GM23338 (cell line): Measurements from ENCODE around the gene DHRS7B. TPM values are rescaled to one million over a fixed set of nuclear protein-coding genes. Genes with fewer than 3 reads are reported as not detected.
A peak's percentile ranks its signal among the peaks of the same experiment; 100 is the strongest.

Source experiments
- ATAC-seq: fragments of 200-7000 bp; cut with Tn5 transposase; 3 replicates; pipeline ENCODE4 v1.9.1; 2020
- DNase-seq: peaks from one replicate; pipeline ENCODE4 v3.0.0-alpha.2; 2015; ENCODE audit warnings: low spot score
- H2AFZ ChIP-seq: fragments of 200-600 bp; sonication (generic); 2 replicates; pipeline ENCODE4 v1.8.0; 2016; ENCODE audit warnings: antibody characterized with exemption, mild to moderate bottlenecking, moderate library complexity
- H3F3A ChIP-seq: fragments of 200-600 bp; sonication (generic); replicated peaks from 2 replicates; pipeline ENCODE4 v1.8.0; 2017; ENCODE audit warnings: antibody characterized with exemption, mixed run types, low read depth
- H3K27ac ChIP-seq: fragments of 200-600 bp; sonication (generic); 2 replicates; pipeline ENCODE4 v1.6.1; 2016; ENCODE audit warnings: low read depth
- H3K27me3 ChIP-seq: fragments of 200-600 bp; sonication (generic); 2 replicates; pipeline ENCODE4 v1.8.0; 2016; ENCODE audit warnings: mild to moderate bottlenecking, mixed run types, moderate library complexity; ENCODE audit not compliant: insufficient read depth
- H3K36me3 ChIP-seq: fragments of 200-600 bp; sonication (generic); 2 replicates; pipeline ENCODE4 v1.8.0; 2016; ENCODE audit warnings: mild to moderate bottlenecking; ENCODE audit not compliant: insufficient read depth
- H3K4me1 ChIP-seq: fragments of 200-600 bp; sonication (generic); 2 replicates; pipeline ENCODE4 v1.8.0; 2016; ENCODE audit warnings: mild to moderate bottlenecking, moderate library complexity; ENCODE audit not compliant: insufficient read depth
- H3K4me2 ChIP-seq: fragments of 200-600 bp; sonication (generic); 2 replicates; pipeline ENCODE4 v1.7.1; 2017; ENCODE audit warnings: mixed run types
- H3K4me3 ChIP-seq: fragments of 200-600 bp; sonication (generic); 2 replicates; pipeline ENCODE4 v1.6.1; 2016; ENCODE audit warnings: mixed run types
- H3K79me2 ChIP-seq: fragments of 200-600 bp; sonication (generic); replicated peaks from 2 replicates; pipeline ENCODE4 v1.8.0; 2017; ENCODE audit warnings: mild to moderate bottlenecking; ENCODE audit not compliant: insufficient read depth
- H3K9me2 ChIP-seq: fragments of 200-600 bp; sonication (generic); 2 replicates; pipeline ENCODE4 v1.8.0; 2017; ENCODE audit not compliant: insufficient read depth
- H4K20me1 ChIP-seq: fragments of 200-600 bp; sonication (generic); replicated peaks from 2 replicates; pipeline ENCODE4 v1.8.0; 2017; ENCODE audit warnings: mild to moderate bottlenecking; ENCODE audit not compliant: insufficient read depth
- H3K27ac Mint-ChIP-seq: 2 replicates; pipeline ENCODE4 v1.8.0; 2020; ENCODE audit warnings: inconsistent platforms, mild to moderate bottlenecking, moderate library complexity, mixed read lengths
- H3K27me3 Mint-ChIP-seq: 3 replicates; pipeline ENCODE4 v1.8.0; 2022; ENCODE audit warnings: low read depth, mild to moderate bottlenecking, moderate library complexity, mixed read lengths, inconsistent platforms; ENCODE audit not compliant: insufficient read depth, poor library complexity
- H3K36me3 Mint-ChIP-seq: 3 replicates; pipeline ENCODE4 v1.8.0; 2021; ENCODE audit warnings: low read depth, mild to moderate bottlenecking, inconsistent platforms, moderate library complexity, mixed read lengths
- H3K4me1 Mint-ChIP-seq: 3 replicates; pipeline ENCODE4 v1.8.0; 2020; ENCODE audit warnings: mild to moderate bottlenecking, inconsistent platforms, mixed read lengths
- H3K4me3 Mint-ChIP-seq: 3 replicates; pipeline ENCODE4 v1.8.0; 2021; ENCODE audit warnings: moderate library complexity, mild to moderate bottlenecking, inconsistent platforms, mixed read lengths
- H3K9me3 Mint-ChIP-seq: 3 replicates; pipeline ENCODE4 v1.8.0; 2020; ENCODE audit warnings: moderate library complexity, mild to moderate bottlenecking, inconsistent platforms, mixed read lengths
- CREB1 ChIP-seq: fragments of 250-450 bp; sonication (Bioruptor Pico); IDR thresholded peaks from 2 replicates; pipeline ENCODE4 v1.5.0; 2020; ENCODE audit warnings: low read depth, mild to moderate bottlenecking, moderate library complexity
- CTCF ChIP-seq, 2 experiments: fragments of 200-600 bp in 1 of 2; sonication (generic) in 1 of 2; conservative IDR thresholded peaks; 2 replicates each; pipeline versions ENCODE4 v1.5.1 to v1.6.1; 2016 to 2017; ENCODE audit warnings: antibody characterized with exemption in 2 of 2, low read depth in 2 of 2, mild to moderate bottlenecking in 2 of 2, moderate library complexity in 1 of 2
- ETS1 ChIP-seq: IDR thresholded peaks from 2 replicates; pipeline ENCODE4 v1.6.1; 2016; ENCODE audit warnings: antibody characterized with exemption
- EZH2 ChIP-seq: fragments of 200-600 bp; sonication (generic); IDR thresholded peaks from one replicate; pipeline ENCODE4 v1.8.0; 2017; ENCODE audit warnings: antibody characterized with exemption, mild to moderate bottlenecking, low read depth; ENCODE audit not compliant: unreplicated experiment
- EZH2phosphoT487 ChIP-seq: fragments of 200-600 bp; sonication (generic); IDR thresholded peaks from one replicate; pipeline ENCODE4 v1.8.1; 2018; ENCODE audit warnings: antibody characterized with exemption; ENCODE audit not compliant: unreplicated experiment
- NANOG ChIP-seq: IDR thresholded peaks from 2 replicates; pipeline ENCODE4 v1.6.1; 2016; ENCODE audit warnings: antibody characterized with exemption, borderline replicate concordance
- POLR2AphosphoS5 ChIP-seq: IDR thresholded peaks from 2 replicates; pipeline ENCODE4 v1.6.1; 2016; ENCODE audit warnings: antibody characterized with exemption, low read depth
- STAT1 ChIP-seq: IDR thresholded peaks from one replicate; pipeline ENCODE4 v1.6.1; 2016; ENCODE audit warnings: antibody characterized with exemption; ENCODE audit not compliant: unreplicated experiment
- ZNF114 ChIP-seq: fragments of 250-450 bp; sonication (Bioruptor Pico); IDR thresholded peaks from 2 replicates; pipeline ENCODE4 v1.5.0; 2020; ENCODE audit warnings: mild to moderate bottlenecking, moderate library complexity
- ZNF331 ChIP-seq: fragments of 250-450 bp; sonication (Bioruptor Pico); IDR thresholded peaks from 2 replicates; pipeline ENCODE4 v1.5.0; 2020; ENCODE audit warnings: low read depth, mild to moderate bottlenecking, moderate library complexity
- polyA plus RNA-seq: library from polyadenylated mRNA; unstranded; fragments of >200 nt; fragmentation: Nextera tagmentation; extraction: Ambion mirVana; gene quantifications from 2 replicates; pipeline ENCODE4 v1.2.1, GENCODE V29; 2016
- total RNA-seq: library from RNA; depleted of rRNA; stranded (reverse); fragments of >200 nt; shearing (Covaris generic); gene quantifications from 2 replicates; pipeline ENCODE4 v1.2.3, GENCODE V29; 2014

Gene DHRS7B
- total and polyA plus RNA-seq, 2 experiments from 2014 or later: 26.6 to 27.9 TPM

GRCh38 chr17:21119247-21119918 lies 7.4 kb upstream of the DHRS7B start:
- peaks cover 5% of the 10 kb centered on the region; the same call in 1 of the 2 replicates for H3F3A ChIP-seq
- H3K27me3 Mint-ChIP-seq: peaks cover 15% of the 10 kb centered on the region
- H3K36me3 ChIP-seq: no peaks in the 10 kb centered on the region
- peak overlapping the region; percentile 14 for H3K4me3 Mint-ChIP-seq
- H4K20me1 ChIP-seq: no peaks in the 10 kb centered on the region
- H3K9me2 ChIP-seq: 0 out of 2 replicates have a peak, but pooled peaks cover 4% of the 10 kb centered on the region
- ATAC-seq (peak; percentile 88), DNase-seq (peak; percentile 90)
- H3K36me3 Mint-ChIP-seq: no peaks in the 10 kb centered on the region
- H3K4me3 ChIP-seq: peak overlapping the region; percentile 5; the same call in 1 of the 2 replicates
- H3K27me3 ChIP-seq: no peaks in the 10 kb centered on the region
- TF ChIP-seq ETS1 (no peak), NANOG (no peak), POLR2AphosphoS5 (no peak), CTCF (conservative IDR thresholded peaks at IDR 0.05; ENCODE audit: low read depth in 2 of 2) (peak; percentile 95 to 96)
- H2AFZ ChIP-seq: peak overlapping the region; percentile 68
- peaks cover 10% of the 10 kb centered on the region; the same call in 1 of the 2 replicates for H3K4me1 ChIP-seq
- H3K9me3 Mint-ChIP-seq: no peaks in the 10 kb centered on the region
- no peak overlapping the region for H3K27ac Mint-ChIP-seq
- H3K27ac ChIP-seq: peak overlapping the region; percentile 50; the same call in 1 of the 2 replicates
- peak overlapping the region; percentile 32 for H3K4me2 ChIP-seq
- H3K79me2 ChIP-seq: no peaks in the 10 kb centered on the region
- H3K4me1 Mint-ChIP-seq: peaks cover 11% of the 10 kb centered on the region

- Histone ChIP-seq H3K4me2 (0 out of 2 replicates have a peak overlapping the region, but pooled peaks have one; percentile 28), H3K27ac (no peak overlapping the region)
- H3K36me3 Mint-ChIP-seq: no peaks in the 10 kb centered on the region
- TF ChIP-seq CTCF (conservative IDR thresholded peaks at IDR 0.05; ENCODE audit: low read depth in 2 of 2) (no peak), CREB1 (CRISPR knock-in tag) (no peak), POLR2AphosphoS5 (no peak), STAT1 (no peak), ZNF331 (CRISPR knock-in tag) (no peak), EZH2 (no peak), ZNF114 (CRISPR knock-in tag) (no peak), EZH2phosphoT487 (no peak), ETS1 (no peak)
Measured at GRCh38 chr17:21119919-21120249, 6.9 kb upstream of the DHRS7B start.

More at GRCh38 chr17:21119919-21120249, 6.9 kb upstream of the DHRS7B start:
- Mint-ChIP-seq H3K27me3 (peaks cover 15% of the 10 kb centered on the region), H3K4me1 (peaks cover 14% of the 10 kb centered on the region), H3K4me3 (peak overlapping the region; percentile 14; the same call in 1 of the 3 replicates), H3K9me3 (no peaks in the 10 kb centered on the region), H3K27ac (no peak overlapping the region)
- Histone ChIP-seq H4K20me1 (no peaks in the 10 kb centered on the region), H2AFZ (no peak overlapping the region), H3K9me2 (0 out of 2 replicates have a peak, but pooled peaks cover 4% of the 10 kb centered on the region), H3K79me2 (no peaks in the 10 kb centered on the region), H3K27me3 (no peaks in the 10 kb centered on the region), H3F3A (peaks cover 6% of the 10 kb centered on the region; the same call in 1 of the 2 replicates), H3K36me3 (no peaks in the 10 kb centered on the region), H3K4me3 (no peak overlapping the region), H3K4me1 (peaks cover 12% of the 10 kb centered on the region)
- DNase-seq: no peak
- ATAC-seq: no peak
